HG02852 (cell line): ENCODE measurements around the gene RGS8.
"Not testable (repeated sequence)": the region's sequence is repeated elsewhere in the genome, so short reads cannot be mapped to it uniquely, and the experiment has no call there.

Source experiments
- ATAC-seq: cut with Tn5 transposase; IDR thresholded peaks from one replicate; pipeline ENCODE4 v1.9.1; 2021; ENCODE audit warnings: mild to moderate bottlenecking, moderate library complexity; ENCODE audit not compliant: unreplicated experiment

RGS8 gene

DNA sequence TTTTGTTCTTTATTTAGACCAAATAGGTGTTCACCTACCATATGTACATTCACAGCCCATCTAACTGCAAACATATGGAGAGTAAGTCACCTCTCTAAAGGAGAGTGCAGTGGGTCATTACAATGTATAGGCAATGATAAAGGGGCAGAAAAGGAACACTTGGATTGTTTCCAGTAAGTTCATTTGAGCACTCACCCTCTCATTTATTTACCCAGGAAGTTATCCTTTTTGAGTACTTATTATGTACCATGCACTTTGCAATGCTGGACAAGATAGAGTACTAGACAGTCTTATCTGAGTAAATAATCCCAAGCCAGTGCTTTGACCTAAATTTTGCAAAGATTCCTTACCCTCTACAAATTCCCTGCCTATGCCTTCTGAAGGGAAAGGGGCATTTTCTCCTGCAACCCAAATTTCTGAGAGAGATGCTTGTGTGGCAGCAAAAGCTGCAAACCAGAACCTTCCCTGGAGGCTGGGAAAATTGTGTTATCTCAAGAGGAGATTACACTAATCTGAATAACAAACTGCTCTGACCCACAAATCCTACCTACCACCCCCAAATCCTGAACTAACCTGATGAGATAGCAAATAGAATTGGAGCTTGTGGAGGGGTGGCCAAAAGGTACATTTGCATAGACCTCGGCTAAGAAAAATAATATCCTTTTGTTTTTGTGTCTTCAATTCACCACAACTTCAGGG lies 18.6 kb upstream of the RGS8 start:
- no peak for ATAC-seq

DNA sequence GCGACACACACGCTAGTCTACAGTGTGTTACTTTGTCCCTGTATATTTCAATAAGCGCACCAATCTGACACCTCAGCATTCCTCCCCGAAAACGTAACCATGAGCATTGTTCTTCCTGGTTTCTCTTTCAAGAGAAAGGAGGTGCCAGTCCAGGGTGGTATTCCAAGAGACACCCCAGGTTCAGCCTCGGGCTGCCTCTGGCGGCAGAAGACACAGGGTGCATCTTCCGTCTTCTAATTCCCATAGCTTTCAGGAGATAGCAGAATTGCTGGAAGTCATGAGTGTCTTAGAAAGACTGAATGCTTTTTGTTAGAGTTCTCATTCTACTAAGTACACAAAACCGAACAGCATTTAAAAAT lies 15.9 kb upstream of the RGS8 start:
- ATAC-seq = no peak

DNA sequence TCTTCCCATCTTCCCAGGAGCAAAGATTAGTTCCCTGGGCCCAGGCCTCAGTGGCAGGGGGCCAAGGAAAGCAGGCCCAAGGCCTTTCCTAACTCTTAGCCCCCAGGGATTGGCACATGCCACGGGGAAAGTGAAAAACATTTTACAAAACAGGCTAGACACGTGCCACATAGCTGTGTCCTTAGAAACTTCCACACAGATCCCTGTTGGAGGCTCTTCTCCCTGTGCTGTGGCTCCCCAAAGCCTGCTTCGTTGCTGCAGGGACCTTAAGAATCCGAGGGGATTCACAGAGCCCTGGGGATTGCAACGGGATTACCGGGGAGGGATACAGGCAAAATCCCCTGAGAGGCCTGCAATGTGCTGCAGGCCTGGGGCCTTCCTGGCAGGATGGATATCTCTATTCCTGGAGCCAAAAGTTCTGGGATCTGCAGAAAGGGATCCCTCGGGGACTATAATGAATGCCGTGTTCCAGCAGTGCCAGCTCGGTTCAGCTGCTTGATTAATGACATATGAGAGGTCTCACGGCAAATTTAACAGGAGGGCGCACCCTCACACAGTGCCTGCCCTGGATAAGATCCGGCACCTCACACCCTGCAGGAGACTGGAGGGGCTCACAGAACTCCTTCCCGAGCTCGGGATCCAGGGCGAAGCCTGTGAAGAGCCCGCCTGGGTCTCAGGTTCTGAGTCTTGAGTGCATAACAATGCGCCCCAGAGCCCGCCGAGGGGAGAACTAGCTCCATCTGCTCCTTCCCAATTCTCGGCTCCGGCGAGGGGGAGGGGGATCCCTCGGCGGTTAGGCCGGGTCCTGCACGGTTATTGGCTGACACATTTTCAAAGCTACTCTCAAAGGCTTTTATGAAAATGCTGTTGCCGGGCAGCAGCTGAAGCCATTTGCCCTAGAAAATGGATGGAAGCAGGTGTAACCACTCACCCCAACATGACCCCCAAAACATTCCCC lies 15.3 kb upstream of the RGS8 start:
- ATAC-seq = no peak

DNA sequence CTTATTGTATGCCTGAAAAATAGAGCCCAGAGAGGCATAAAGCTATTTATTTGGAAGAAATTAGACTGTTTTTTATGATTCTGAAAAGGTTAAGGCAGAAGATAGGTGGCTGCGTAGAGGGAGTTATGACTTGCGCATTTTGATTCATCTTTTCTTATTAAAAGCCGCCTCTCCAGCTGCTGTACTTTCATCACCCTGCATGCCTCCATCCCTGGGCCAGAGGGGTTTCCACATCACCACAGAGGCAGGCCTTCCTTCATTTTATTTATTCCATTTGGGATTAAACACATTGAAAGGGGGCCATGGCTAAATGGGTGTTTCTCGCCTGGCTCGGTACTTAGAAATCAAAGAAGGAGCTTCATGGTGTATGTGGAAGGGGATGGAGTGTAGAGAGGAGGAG lies 14.6 kb upstream of the RGS8 start:
- no peak for ATAC-seq

DNA sequence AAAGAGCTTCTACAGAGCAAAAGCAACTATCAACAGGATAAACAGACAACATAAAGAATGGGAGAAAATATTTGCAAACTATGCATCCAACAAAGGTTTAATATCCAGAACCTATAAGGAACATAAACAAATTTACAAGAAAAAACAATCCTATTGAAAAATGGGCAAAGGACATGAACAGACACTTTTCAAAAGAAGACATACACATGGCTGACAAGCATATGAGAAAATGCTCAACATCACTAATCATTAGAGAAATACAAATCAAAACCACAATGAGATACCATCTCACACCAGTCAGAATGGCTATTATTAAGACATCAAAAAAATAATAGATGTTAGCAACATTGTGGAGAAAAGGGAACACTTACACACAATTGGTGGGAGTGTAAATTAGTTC lies 8.8 kb upstream of the RGS8 start:
- not testable (repeated sequence) for ATAC-seq

DNA sequence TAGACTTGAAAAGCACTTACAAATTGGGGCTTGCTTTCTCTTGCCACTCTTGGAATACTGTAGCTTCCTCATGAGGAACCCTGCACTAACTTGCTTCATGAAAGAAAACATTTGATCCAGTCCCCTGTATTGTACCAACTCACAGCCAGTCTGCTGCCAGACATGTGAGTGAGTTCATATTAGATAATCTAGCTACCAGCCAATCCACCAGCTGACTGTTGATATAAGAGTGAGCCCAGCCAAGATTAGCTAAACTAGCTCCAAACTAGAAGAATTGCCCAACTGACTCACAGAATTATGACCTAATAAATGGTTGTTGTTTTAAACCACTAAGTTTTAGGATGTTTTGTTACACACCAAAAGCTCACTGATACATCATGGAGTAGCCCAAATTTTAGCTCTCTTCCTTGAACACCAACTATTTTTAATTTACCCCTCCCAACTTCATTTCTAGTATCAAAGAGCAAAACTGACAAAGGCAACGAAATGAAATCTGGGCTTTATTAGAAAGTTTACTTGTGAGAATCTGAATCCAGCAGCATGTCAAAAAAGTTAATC lies 6.6 kb upstream of the RGS8 start:
- no peak for ATAC-seq

DNA sequence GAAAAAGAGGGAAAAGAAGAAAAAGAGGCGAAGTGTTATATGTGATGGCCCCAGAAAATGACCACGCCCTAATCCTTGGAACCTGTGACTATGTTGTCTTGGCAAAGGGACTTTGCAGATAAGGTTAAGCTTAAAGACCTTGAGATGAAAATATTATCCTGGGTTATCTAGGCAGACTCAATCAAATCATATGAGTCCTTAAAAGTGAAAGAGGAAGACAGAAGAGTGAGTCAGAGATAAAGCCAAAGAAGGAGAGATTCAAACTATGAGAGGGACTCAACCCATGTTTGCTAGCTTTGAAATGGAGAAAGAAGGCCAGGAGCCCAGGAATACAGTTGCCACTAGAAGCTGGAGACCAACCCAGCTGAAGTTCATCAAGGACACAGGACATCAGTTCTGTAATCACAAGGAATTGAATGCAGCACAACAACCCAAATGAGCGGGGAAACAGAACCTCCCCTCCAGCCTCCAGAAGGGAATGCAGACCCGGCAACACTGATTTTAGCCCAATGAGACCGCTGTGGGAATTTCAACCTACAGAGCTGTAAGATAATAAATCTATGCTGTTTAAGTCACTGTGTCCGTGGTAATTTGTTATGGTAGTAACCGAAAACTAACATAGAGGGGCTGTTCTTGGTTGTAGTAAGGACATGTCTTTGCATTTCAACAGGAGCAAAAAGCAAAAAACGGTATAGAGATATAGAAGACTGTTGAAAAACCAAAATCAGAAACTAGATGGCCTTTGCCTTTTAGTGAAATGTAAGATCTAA lies 4.2 kb upstream of the RGS8 start:
- no peak for ATAC-seq

DNA sequence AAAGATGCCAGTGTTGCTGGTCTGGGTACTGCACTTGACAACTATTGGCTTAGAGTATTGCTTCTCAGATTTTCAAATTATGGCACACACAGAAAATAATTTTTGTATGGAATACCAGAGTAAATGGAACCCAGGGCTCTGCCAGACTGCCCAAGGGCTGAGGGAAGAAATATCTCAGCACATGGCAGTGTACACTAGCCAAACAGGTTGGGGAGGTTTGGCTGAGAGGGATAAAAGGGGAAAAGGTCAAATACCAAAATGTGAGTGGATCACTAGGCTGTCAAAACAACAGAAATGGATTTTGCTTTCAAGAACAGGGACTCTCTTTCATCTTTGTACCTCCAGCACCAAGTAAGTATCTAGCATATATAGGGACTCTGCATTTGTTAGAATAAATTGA lies 3.0 kb upstream of the RGS8 start:
- ATAC-seq = no peak

DNA sequence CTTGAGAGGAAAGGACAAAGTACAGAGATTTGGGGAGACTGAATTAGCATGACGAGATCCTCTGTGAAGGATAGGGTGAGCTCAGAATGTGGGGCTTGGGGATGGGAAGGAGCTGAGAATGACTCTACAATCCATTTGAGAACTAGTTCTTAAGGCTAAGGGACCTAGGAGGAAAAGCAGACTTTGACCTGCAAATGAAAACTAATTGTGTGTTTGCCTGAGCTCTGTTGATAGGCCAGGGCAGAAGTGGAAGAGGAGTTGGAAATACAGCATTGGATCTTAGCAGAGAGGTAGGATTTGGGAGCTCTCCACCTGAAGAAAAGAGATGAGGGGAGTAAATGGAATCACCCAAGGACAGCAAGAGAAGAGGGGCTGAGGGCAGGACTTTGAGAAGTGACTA lies 2.1 kb upstream of the RGS8 start:
- no peak for ATAC-seq

DNA sequence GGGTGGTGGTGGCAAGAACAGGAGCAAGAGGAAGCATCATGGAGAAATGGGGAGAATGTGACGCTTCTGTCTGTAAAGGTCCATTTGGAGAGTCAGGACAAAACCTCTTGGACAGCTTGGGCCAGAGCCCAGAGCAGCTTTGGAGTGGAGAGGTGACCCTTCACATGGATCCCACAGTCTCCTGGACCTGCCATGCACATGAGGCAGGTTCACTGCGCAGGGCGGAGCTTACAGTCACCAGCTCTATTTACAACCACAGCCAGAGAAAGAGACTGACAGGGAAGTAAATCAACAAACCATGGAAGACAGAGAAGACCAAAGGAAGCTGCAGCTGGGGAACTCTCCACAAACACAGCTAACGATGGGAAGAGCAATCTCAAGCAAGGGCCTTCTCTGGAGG lies 828 bp upstream of the RGS8 start:
- ATAC-seq = no peak

DNA sequence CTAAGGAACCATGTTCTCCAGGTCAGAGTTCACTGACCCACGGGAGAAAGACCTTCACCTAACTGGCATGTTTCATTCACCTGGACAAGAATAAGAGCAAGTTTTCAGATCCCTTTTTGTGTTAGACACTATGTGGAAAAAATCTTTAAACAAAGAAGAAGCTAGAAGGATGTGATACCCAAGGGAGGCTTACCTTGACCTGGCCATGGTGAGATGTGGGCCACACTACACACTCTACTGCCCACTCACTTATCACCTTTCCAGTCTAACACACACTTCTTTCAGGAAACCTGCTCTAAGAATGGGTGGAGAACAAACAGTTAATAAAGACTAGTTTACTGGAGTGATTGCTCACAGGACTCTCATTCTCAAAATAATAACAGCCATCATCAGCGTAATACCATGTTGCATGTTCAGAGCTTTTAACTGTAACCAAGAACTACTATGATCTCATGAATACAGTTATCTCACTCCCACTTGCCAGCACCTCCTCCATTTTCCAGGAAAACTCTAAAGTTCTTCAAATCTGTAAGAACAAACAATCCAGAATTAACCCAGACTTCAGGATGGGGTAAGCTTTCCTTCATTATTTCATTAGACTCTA lies 1.4 kb downstream of the RGS8 start:
- ATAC-seq = no peak

DNA sequence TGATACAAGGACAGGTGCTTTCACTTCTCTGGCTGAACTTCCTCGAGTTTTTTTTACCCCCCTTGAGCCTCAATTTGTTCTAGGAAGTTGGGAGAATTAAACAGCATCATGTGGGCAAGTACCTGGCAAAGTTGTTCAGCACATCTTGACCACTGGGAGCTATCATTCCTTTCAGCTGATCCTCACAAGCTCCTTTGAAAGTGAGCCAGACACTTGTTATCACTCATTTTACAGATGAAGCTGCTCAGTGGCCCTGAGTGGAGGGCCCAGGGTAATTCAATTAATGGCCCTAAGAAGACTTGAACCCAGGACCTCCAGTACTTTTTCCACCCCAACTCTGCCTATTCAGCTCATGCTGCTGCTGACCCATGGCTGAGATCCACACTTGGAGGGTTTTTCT lies 2.0 kb downstream of the RGS8 start:
- no peak for ATAC-seq

DNA sequence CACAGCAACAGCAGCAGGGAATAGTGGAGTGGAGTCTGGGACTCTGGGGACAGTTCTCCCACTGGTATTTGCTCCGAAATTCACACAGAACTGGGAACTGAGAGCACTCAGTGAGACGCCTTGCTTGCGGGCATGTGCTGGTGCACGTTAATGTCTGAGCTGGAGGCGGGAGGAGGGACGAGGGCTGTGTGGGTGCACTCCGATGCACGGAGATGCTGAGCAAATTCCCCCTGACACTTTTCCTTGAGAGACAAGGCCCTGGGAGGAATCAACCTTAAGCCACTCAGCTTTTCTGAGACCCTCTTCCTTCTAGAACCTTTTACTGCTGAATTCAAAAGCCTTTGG lies 2.8 kb downstream of the RGS8 start:
- ATAC-seq = no peak

DNA sequence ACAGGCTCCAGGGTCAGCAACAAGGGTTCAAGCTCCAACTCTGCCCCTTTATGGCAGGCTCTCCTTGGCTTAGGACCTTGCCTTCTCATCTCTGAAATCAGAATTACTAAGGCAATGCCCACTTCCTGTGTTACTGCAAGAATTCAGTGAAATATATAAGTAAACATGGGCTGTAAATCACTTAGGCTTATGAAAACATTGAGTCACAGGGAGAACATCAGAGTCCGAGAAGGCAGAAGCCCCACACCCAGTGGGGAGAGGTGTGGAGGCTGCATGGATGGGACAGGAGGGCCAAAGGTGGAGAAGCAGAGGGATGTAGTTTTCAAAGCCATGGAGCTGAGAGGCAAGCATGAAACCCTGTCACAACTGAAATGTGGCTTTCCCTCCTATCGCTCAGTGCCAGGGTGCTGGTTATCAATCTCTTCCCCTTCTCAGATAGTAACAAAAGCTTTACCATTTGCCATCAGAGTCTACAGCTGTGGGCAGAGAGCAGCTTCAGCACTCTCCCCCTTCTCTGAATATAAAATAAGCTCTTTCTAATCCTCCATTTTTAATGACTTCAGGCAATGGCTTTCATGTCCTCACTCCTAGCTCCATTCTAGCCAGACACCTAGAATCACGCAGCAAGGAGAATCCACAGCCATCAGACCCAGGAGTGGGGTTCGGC lies 3.4 kb downstream of the RGS8 start:
- no peak for ATAC-seq

DNA sequence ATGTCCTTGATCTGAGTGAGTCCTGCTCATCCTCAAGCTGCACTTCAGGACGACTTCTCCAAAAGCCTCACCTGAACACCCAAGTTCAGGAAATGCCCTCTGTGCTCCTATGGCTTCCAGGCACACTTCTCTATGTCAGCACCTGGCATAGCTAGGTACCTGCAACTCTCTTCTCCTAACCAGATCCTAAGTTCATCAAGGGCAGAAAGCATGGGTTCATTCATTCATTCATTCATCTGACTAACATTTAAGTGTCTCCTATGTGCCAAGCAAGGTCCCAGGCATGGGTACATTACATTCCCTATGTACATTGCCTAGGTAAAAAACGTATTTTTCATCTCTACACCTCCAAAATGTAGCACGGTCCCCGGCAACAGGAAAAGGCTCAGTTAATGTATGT lies 4.0 kb downstream of the RGS8 start:
- ATAC-seq = no peak

DNA sequence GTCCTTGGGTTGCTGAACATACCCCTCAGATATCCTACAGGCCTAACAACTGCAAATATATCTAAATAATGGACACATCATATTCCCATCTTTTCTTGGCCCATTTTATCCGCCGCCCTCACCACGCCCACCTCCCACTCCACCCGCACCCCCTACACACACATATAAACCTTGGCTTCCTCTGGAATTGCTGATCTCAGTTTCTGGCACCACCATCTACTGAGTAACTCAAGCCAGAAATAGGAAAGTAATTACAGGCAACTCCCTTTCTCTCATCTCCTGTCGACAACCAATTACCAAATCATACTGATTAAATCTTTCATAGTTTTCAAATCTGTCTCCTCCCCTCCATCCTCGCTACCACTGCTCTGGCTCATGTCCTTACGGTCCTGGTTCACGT lies 4.7 kb downstream of the RGS8 start:
- no peak for ATAC-seq

DNA sequence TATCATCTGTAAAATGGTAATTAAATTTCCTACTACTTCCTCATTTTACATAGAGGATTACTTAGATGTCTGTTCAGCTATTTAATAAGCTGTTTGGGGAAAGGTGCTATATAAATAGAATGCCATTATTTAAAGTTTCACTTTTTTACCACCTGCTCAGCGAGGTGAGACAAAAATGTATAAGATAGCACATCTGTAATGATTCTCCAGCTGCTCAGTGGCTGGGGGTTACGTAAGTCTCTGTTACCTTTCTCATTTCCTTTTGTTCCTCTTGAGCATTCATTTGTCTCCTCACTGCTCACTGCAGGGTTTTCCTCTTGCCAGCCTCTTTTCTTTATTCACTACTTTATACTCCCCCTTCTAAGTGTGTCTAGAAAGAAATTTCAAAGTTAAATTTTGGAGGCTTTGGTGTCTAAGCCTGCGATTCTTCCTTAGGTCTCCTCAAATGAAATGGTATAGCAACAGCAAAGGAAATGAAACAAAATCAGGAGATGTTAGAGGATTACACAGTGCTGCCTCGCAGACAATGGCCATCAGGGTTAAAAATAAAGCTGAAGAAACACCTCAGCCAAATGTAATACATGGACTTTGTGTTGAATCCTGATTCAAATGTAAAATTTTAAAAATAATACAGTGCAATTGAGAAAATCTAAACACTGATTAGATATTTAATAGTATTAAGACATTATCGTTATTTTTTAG lies 6.8 kb downstream of the RGS8 start:
- ATAC-seq = peak; percentile 89

DNA sequence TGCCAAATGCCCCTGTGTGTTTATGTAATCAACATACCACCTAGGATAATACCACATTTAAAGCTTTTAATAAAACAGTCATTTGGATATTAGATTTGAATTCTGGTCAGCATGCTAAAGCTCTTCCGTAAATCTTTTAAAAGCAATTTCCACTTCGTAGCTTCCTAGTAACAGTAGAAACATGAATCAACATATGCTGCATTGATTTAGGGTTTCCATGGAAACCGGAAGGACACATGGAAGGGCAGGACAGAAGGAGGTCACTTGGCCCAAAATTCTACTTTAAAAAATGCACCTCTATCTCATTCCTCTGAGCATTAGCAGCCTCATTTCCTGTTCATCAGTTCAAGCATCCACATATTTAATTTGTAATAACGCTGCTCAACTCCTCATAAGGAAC lies 8.1 kb downstream of the RGS8 start:
- no peak for ATAC-seq

DNA sequence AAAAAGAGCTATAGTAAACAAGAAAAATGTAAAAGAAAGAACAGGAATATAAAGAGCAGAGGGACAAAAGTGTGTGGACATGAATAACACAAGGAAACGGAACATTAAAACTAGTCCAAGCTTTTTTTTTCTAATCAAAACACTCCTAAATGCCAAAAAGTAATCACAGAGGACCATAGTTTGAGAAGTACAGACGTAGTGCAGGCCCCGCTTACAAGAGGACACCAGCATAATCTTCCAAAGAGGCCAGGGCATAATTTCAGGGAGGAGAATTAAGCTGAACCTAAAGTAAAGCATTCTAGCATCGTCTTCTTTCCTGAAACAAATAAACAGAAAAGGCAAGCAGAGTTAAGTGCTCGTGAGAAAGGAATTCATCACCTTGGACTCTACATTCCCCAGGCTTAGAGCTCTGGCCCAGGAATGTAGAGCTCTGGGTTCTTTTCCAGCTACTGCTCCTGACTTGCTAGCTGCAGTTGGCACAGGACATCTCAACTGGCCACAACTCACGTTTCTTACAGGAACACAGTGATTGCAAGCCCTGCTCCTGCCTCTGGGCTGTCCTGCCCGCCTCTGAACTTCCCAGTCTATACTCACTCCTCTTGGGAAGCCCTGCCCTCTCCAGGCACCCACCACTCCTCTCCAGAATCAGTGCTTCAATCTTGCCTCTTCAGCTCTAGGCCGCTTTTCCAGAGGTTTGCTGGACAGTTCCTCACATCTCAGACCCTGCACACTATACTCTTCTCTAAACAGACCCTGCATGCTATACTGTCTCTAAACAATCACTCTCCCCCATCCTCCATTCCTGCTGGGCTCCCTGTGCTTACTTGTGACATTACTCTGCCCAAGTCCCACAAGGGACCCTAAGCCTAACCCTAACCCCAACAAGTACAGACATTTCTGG lies 9.8 kb downstream of the RGS8 start:
- no peak for ATAC-seq
